H1 (cell line): Measurements from ENCODE around the gene RIPK4.

Source experiments
- BRCA1 ChIP-seq: IDR thresholded peaks from 2 replicates; pipeline ENCODE4 v1.6.1; 2012; ENCODE audit warnings: low read depth, low read length, improper control_type of control experiment
- CEBPB ChIP-seq: IDR thresholded peaks from 2 replicates; pipeline ENCODE4 v1.6.1; 2012; ENCODE audit warnings: low read depth, low read length
- RNF2 ChIP-seq: fragments of 200-900, 300-1000 bp; sonication (generic); IDR thresholded peaks from 2 replicates; pipeline ENCODE4 v1.7.1; 2016; ENCODE audit warnings: borderline replicate concordance, low read depth, mild to moderate bottlenecking, antibody characterized with exemption, low read length; ENCODE audit not compliant: poor library complexity, severe bottlenecking; ENCODE audit errors: missing control alignments
- SAP30 ChIP-seq: fragments of 300-600 bp; sonication (generic); IDR thresholded peaks from 2 replicates; pipeline ENCODE4 v1.7.1; 2012; ENCODE audit warnings: low read length, moderate library complexity, mild to moderate bottlenecking, inconsistent platforms; ENCODE audit not compliant: insufficient read depth, insufficient replicate concordance
- SP4 ChIP-seq: IDR thresholded peaks from 2 replicates; pipeline ENCODE4 v1.6.1; 2012; ENCODE audit warnings: low read length, inconsistent platforms
- ZNF274 ChIP-seq: IDR thresholded peaks from 2 replicates; pipeline ENCODE4 v1.7.0; 2012; ENCODE audit warnings: low read length, borderline replicate concordance; ENCODE audit errors: extremely low read depth
- TF ChIP-seq, protein P1 (sequence below), 3 experiments: IDR thresholded peaks; 1 replicate in 2 of 3; 2 replicates in 1 of 3; pipeline versions ENCODE4 v1.5.1 to v1.6.1; 2011; ENCODE audit warnings: low read length in 3 of 3, mild to moderate bottlenecking in 3 of 3, inconsistent platforms in 2 of 3, low read depth in 1 of 3, moderate library complexity in 1 of 3; ENCODE audit not compliant: insufficient read depth in 1 of 3; ENCODE audit errors: control extremely low read depth in 1 of 3

DNA sequence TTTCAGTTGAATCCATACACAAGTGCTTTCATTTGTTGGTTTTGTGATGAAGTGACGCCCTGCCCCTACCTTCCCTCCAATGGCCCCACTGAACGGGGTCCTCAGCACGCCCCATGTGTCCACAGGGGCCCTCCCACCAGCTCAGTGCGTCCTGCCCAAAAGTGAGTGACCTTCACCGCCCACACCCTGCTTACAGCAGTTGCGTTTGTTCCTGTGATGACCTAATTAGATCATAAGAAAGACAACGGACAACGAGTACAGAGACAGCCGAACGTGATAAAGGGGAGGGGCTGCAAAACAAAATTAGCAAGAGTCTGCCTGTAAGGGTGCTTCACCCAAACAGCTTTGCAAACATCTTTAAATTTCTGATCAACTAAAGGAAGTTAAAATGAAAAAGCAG lies 38.2 kb upstream of the RIPK4 start:
- TF ChIP-seq CEBPB (no peak), RNF2 (no peak), SP4 (no peak), ZNF274 (no peak), SAP30 (no peak), BRCA1 (no peak)
- TF ChIP-seq, protein P1, sequence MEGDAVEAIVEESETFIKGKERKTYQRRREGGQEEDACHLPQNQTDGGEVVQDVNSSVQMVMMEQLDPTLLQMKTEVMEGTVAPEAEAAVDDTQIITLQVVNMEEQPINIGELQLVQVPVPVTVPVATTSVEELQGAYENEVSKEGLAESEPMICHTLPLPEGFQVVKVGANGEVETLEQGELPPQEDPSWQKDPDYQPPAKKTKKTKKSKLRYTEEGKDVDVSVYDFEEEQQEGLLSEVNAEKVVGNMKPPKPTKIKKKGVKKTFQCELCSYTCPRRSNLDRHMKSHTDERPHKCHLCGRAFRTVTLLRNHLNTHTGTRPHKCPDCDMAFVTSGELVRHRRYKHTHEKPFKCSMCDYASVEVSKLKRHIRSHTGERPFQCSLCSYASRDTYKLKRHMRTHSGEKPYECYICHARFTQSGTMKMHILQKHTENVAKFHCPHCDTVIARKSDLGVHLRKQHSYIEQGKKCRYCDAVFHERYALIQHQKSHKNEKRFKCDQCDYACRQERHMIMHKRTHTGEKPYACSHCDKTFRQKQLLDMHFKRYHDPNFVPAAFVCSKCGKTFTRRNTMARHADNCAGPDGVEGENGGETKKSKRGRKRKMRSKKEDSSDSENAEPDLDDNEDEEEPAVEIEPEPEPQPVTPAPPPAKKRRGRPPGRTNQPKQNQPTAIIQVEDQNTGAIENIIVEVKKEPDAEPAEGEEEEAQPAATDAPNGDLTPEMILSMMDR (IDR thresholded peaks at IDR 0.05; ENCODE audit: control extremely low read depth in 1 of 3, insufficient read depth in 1 of 3, low read depth in 1 of 3, low read length in 3 of 3), result no peak
